ENCODE data around the gene SBK1. TPM values are rescaled to one million over a fixed set of nuclear protein-coding genes. Genes with fewer than 3 reads are reported as not detected.

Gene SBK1
- total and polyA plus RNA-seq, 8 donors: 0.31 to 2.0 (median 0.63) TPM; not detected in 1

- TF ChIP-seq EP300 (IDR thresholded peaks at IDR 0.05) (no peak), POLR2A (IDR thresholded peaks at IDR 0.05) (no peak), CTCF (IDR thresholded peaks at IDR 0.05) (no peak), POLR2AphosphoS5 (IDR thresholded peaks at IDR 0.05) (no peak)
- intact Hi-C loops (cut with DNase I; ENCODE audit: low total_unique reads): no loop called here
- Histone ChIP-seq H3K27ac (no peak overlapping the region), H3K4me3 (no peak overlapping the region), H3K9me3 (no peaks in the 10 kb centered on the region), H3K4me1 (no peaks in the 10 kb centered on the region), H3K27me3 (no peaks in the 10 kb centered on the region), H3K36me3 (no peaks in the 10 kb centered on the region)
- WGBS, 5 donors: 71 to 78% (median 73%) methylated on average over 16 to 20 of the region's 20 CpGs
- DNase-seq: peak in 1 of 2 donors; percentile 76
These were observed 17.5 kb downstream of the SBK1 start for GRCh38 chr16:28309811-28310311.

- DNase-seq: no peak
- no peaks in the 10 kb centered on the region for H3K9me3 ChIP-seq
- no peak overlapping the region for H3K4me3 ChIP-seq
- no peaks in the 10 kb centered on the region for H3K4me1 ChIP-seq
- TF ChIP-seq EP300 (IDR thresholded peaks at IDR 0.05) (no peak), POLR2AphosphoS5 (IDR thresholded peaks at IDR 0.05) (no peak), POLR2A (IDR thresholded peaks at IDR 0.05) (no peak), CTCF (IDR thresholded peaks at IDR 0.05) (no peak)
- no peaks in the 10 kb centered on the region for H3K36me3 ChIP-seq
- 92 to 98% (median 96%) methylated on average over 11 of the region's 11 CpGs for WGBS, 5 donors
- H3K27ac ChIP-seq: no peak overlapping the region
- intact Hi-C loops (cut with DNase I; ENCODE audit: low total_unique reads): no loop called here
- H3K27me3 ChIP-seq: peaks cover 0 to 4% (median 0%) of the 10 kb centered on the region in 3 donors
These were observed 18.5 kb downstream of the SBK1 start for GRCh38 chr16:28310796-28311195.

- Histone ChIP-seq H3K27ac (no peak overlapping the region), H3K9me3 (no peaks in the 10 kb centered on the region), H3K27me3 (peaks cover 0 to 8% (median 0%) of the 10 kb centered on the region in 3 donors), H3K4me3 (no peak overlapping the region), H3K4me1 (no peaks in the 10 kb centered on the region), H3K36me3 (no peaks in the 10 kb centered on the region)
- intact Hi-C loops (cut with DNase I; ENCODE audit: low total_unique reads): no loop called here
- no peak for TF ChIP-seq POLR2A (IDR thresholded peaks at IDR 0.05)
- TF ChIP-seq CTCF (IDR thresholded peaks at IDR 0.05): no peak
- no peak for TF ChIP-seq EP300 (IDR thresholded peaks at IDR 0.05)
- no peak for TF ChIP-seq POLR2AphosphoS5 (IDR thresholded peaks at IDR 0.05)
- no peak for DNase-seq
- 87 to 95% (median 95%) methylated on average over 4 of the region's 4 CpGs for WGBS, 5 donors
These were observed 19.1 kb downstream of the SBK1 start for GRCh38 chr16:28311413-28311812.

GRCh38 chr16:28311913-28312312, 19.6 kb downstream of the SBK1 start:
- TF ChIP-seq CTCF (IDR thresholded peaks at IDR 0.05) (no peak), EP300 (IDR thresholded peaks at IDR 0.05) (no peak), POLR2AphosphoS5 (IDR thresholded peaks at IDR 0.05) (no peak), POLR2A (IDR thresholded peaks at IDR 0.05) (no peak)
- WGBS, 5 donors: 83 to 91% (median 85%) methylated on average over 11 to 14 of the region's 14 CpGs
- peaks cover 0 to 11% (median 0%) of the 10 kb centered on the region in 3 donors for H3K27me3 ChIP-seq
- no peak overlapping the region for H3K4me3 ChIP-seq
- no peaks in the 10 kb centered on the region for H3K4me1 ChIP-seq
- no peaks in the 10 kb centered on the region for H3K36me3 ChIP-seq
- H3K9me3 ChIP-seq: no peaks in the 10 kb centered on the region
- DNase-seq: no peak
- intact Hi-C loops (cut with DNase I; ENCODE audit: low total_unique reads): no loop called here
- H3K27ac ChIP-seq: no peak overlapping the region

Data from stomach (tissue), 9 donors.